ENCODE data around the gene MAP4K1. TPM values are rescaled to one million over a fixed set of nuclear protein-coding genes. Genes with fewer than 3 reads are reported as not detected.

Gene MAP4K1
- total RNA-seq, 1 donor from 2014 or later = 2.1 TPM

- Mint-ChIP-seq H3K4me3 (ENCODE audit: unreplicated experiment) (peak overlapping the region; percentile 98), H3K9me3 (ENCODE audit: unreplicated experiment) (no peaks in the 10 kb centered on the region), H3K36me3 (ENCODE audit: unreplicated experiment) (peaks cover 16% of the 10 kb centered on the region), H3K4me1 (ENCODE audit: unreplicated experiment) (peaks cover 20% of the 10 kb centered on the region), H3K27ac (ENCODE audit: unreplicated experiment) (peak overlapping the region; percentile 94), H3K27me3 (ENCODE audit: unreplicated experiment) (peaks cover 3% of the 10 kb centered on the region)
- no peak for TF ChIP-seq CTCF (IDR thresholded peaks at IDR 0.05)
- no peak for DNase-seq (ENCODE audit: extremely low spot score, unreplicated experiment)
These were observed 1.8 kb upstream of the MAP4K1 start for GRCh38 chr19:38619361-38620174.

- DNase-seq (ENCODE audit: extremely low spot score, unreplicated experiment) = peak; percentile 99
- Mint-ChIP-seq H3K9me3 (ENCODE audit: unreplicated experiment) (no peaks in the 10 kb centered on the region), H3K27ac (ENCODE audit: unreplicated experiment) (peak within 1 kb of the TSS; percentile 94), H3K36me3 (ENCODE audit: unreplicated experiment) (peaks cover 13% of the 10 kb centered on the region), H3K27me3 (ENCODE audit: unreplicated experiment) (peaks cover 3% of the 10 kb centered on the region), H3K4me3 (ENCODE audit: unreplicated experiment) (peak within 1 kb of the TSS; percentile 98), H3K4me1 (ENCODE audit: unreplicated experiment) (peaks cover 20% of the 10 kb centered on the region)
- TF ChIP-seq CTCF (IDR thresholded peaks at IDR 0.05) = no peak
These were observed 1.0 kb upstream of the MAP4K1 start, which contains the start of gene EIF3K for GRCh38 chr19:38618590-38619360. TSS of gene EIF3K (plus strand) at chr19:38619188. CDS start at chr19:38619269, 81 bp downstream.

- H3K27me3 Mint-ChIP-seq (ENCODE audit: unreplicated experiment) = peaks cover 3% of the 10 kb centered on the region
- TF ChIP-seq CTCF (IDR thresholded peaks at IDR 0.05) = no peak
- H3K4me3 Mint-ChIP-seq (ENCODE audit: unreplicated experiment) = peak overlapping the region; percentile 16
- no peak overlapping the region for H3K27ac Mint-ChIP-seq (ENCODE audit: unreplicated experiment)
- H3K9me3 Mint-ChIP-seq (ENCODE audit: unreplicated experiment) = no peaks in the 10 kb centered on the region
- H3K36me3 Mint-ChIP-seq (ENCODE audit: unreplicated experiment) = peaks cover 9% of the 10 kb centered on the region
- H3K4me1 Mint-ChIP-seq (ENCODE audit: unreplicated experiment) = peaks cover 20% of the 10 kb centered on the region
- no peak for DNase-seq (ENCODE audit: extremely low spot score, unreplicated experiment)
These were observed 430 bp downstream of the MAP4K1 start for GRCh38 chr19:38617283-38617763.

- no peak overlapping the region for H3K27ac Mint-ChIP-seq (ENCODE audit: unreplicated experiment)
- no peaks in the 10 kb centered on the region for H3K36me3 Mint-ChIP-seq (ENCODE audit: unreplicated experiment)
- H3K27me3 Mint-ChIP-seq (ENCODE audit: unreplicated experiment) = peaks cover 3% of the 10 kb centered on the region
- peaks cover 20% of the 10 kb centered on the region for H3K4me1 Mint-ChIP-seq (ENCODE audit: unreplicated experiment)
- H3K9me3 Mint-ChIP-seq (ENCODE audit: unreplicated experiment) = no peaks in the 10 kb centered on the region
- no peak for DNase-seq (ENCODE audit: extremely low spot score, unreplicated experiment)
- no peak for TF ChIP-seq CTCF (IDR thresholded peaks at IDR 0.05)
- peak overlapping the region; percentile 28 for H3K4me3 Mint-ChIP-seq (ENCODE audit: unreplicated experiment)
These were observed 1.5 kb downstream of the MAP4K1 start for GRCh38 chr19:38616265-38616664.

Data from osteocyte (in vitro differentiated cells).